ENCODE measurements around the gene TCP11L2.

DNA sequence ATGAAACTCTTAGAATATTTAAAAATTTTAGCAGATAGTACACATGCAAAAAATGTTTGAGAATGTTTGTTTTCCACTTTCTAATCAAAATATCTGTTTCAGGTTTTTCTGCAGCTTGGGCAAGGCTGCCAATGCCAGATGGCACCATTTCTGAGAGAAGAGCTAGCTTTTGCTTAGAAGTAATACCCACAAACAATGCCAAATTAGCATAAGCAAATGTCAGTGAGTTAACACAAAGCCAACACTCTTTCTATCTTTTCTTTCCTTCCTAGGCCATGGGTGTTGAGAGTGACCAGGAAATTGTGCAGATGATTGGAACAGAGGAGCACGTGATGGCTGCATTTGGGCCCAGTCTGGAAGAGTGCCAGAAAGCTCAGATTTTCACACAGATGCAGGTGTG, 90.2 kb downstream of the TCP11L2 start:
- TF ChIP-seq, protein P1, sequence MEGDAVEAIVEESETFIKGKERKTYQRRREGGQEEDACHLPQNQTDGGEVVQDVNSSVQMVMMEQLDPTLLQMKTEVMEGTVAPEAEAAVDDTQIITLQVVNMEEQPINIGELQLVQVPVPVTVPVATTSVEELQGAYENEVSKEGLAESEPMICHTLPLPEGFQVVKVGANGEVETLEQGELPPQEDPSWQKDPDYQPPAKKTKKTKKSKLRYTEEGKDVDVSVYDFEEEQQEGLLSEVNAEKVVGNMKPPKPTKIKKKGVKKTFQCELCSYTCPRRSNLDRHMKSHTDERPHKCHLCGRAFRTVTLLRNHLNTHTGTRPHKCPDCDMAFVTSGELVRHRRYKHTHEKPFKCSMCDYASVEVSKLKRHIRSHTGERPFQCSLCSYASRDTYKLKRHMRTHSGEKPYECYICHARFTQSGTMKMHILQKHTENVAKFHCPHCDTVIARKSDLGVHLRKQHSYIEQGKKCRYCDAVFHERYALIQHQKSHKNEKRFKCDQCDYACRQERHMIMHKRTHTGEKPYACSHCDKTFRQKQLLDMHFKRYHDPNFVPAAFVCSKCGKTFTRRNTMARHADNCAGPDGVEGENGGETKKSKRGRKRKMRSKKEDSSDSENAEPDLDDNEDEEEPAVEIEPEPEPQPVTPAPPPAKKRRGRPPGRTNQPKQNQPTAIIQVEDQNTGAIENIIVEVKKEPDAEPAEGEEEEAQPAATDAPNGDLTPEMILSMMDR (conservative IDR thresholded peaks at IDR 0.05; ENCODE audit: low read length), result no peak
- TF ChIP-seq EZH2phosphoT487 (IDR thresholded peaks at IDR 0.05; ENCODE audit: borderline replicate concordance), result no peak

All from Loucy (cell line).